Measurements from ENCODE around the gene YIPF6. TPM values are rescaled to one million over a fixed set of nuclear protein-coding genes. Genes with fewer than 3 reads are reported as not detected.
"Not testable (repeated sequence)": the region's sequence is repeated elsewhere in the genome, so short reads cannot be mapped to it uniquely, and the experiment has no call there.

Gene YIPF6
- 10.4 and 16.3 TPM in 2 replicates for total RNA-seq (2014; rRNA removed; shearing (Covaris generic); ENCODE audit: low replicate concordance)

- H3K9me3 ChIP-seq: no peaks in the 10 kb centered on the region
- no peaks in the 10 kb centered on the region for H3K27me3 ChIP-seq
- DNase-seq: peak; percentile 78
- H3K36me3 ChIP-seq: no peaks in the 10 kb centered on the region
- peak within 1 kb of the TSS; percentile 85 for H3K4me3 ChIP-seq
Observed at GRCh38 chrX:68498508-68499379, at the start of gene YIPF6. Gene YIPF6, plus strand, starts transcription at chrX:68499051. Its CDS starts 16 bp downstream, at chrX:68499067.

GRCh38 chrX:68451720-68452119 lies 47.1 kb upstream of the YIPF6 start:
- DNase-seq: no peak
- Histone ChIP-seq H3K4me3 (no peak overlapping the region), H3K9me3 (no peaks in the 10 kb centered on the region), H3K36me3 (no peaks in the 10 kb centered on the region), H3K27me3 (no peaks in the 10 kb centered on the region)

- Histone ChIP-seq H3K9me3 (no peaks in the 10 kb centered on the region), H3K36me3 (no peaks in the 10 kb centered on the region), H3K27me3 (no peaks in the 10 kb centered on the region), H3K4me3 (no peak overlapping the region)
- no peak for DNase-seq
Observed at GRCh38 chrX:68454476-68455150, 44.2 kb upstream of the YIPF6 start.

GRCh38 chrX:68455151-68455510 lies 43.7 kb upstream of the YIPF6 start:
- no peaks in the 10 kb centered on the region for H3K9me3 ChIP-seq
- no peak overlapping the region for H3K4me3 ChIP-seq

GRCh38 chrX:68461093-68461492 lies 37.8 kb upstream of the YIPF6 start:
- no peak overlapping the region for H3K4me3 ChIP-seq

More at GRCh38 chrX:68455151-68455510, 43.7 kb upstream of the YIPF6 start:
- no peak for DNase-seq
- H3K36me3 ChIP-seq: no peaks in the 10 kb centered on the region
- no peaks in the 10 kb centered on the region for H3K27me3 ChIP-seq

GRCh38 chrX:68461576-68461975 lies 37.3 kb upstream of the YIPF6 start:
- H3K36me3 ChIP-seq: no peaks in the 10 kb centered on the region
- H3K9me3 ChIP-seq: no peaks in the 10 kb centered on the region
- H3K4me3 ChIP-seq: no peak overlapping the region
- DNase-seq: no peak
- H3K27me3 ChIP-seq: no peaks in the 10 kb centered on the region

More at GRCh38 chrX:68461093-68461492, 37.8 kb upstream of the YIPF6 start:
- Histone ChIP-seq H3K9me3 (no peaks in the 10 kb centered on the region), H3K27me3 (no peaks in the 10 kb centered on the region), H3K36me3 (no peaks in the 10 kb centered on the region)
- DNase-seq: no peak

GRCh38 chrX:68462197-68462596 lies 36.7 kb upstream of the YIPF6 start:
- H3K27me3 ChIP-seq: no peaks in the 10 kb centered on the region

GRCh38 chrX:68462653-68463052 lies 36.2 kb upstream of the YIPF6 start:
- H3K4me3 ChIP-seq: no peak overlapping the region
- no peaks in the 10 kb centered on the region for H3K27me3 ChIP-seq
- no peaks in the 10 kb centered on the region for H3K9me3 ChIP-seq
- DNase-seq: no peak
- no peaks in the 10 kb centered on the region for H3K36me3 ChIP-seq

More at GRCh38 chrX:68462197-68462596, 36.7 kb upstream of the YIPF6 start:
- no peaks in the 10 kb centered on the region for H3K9me3 ChIP-seq
- no peak for DNase-seq
- no peaks in the 10 kb centered on the region for H3K36me3 ChIP-seq
- no peak overlapping the region for H3K4me3 ChIP-seq

GRCh38 chrX:68463880-68464279 lies 35.0 kb upstream of the YIPF6 start:
- H3K27me3 ChIP-seq: no peaks in the 10 kb centered on the region
- H3K4me3 ChIP-seq: no peak overlapping the region
- no peaks in the 10 kb centered on the region for H3K36me3 ChIP-seq
- no peak for DNase-seq
- H3K9me3 ChIP-seq: no peaks in the 10 kb centered on the region

- no peaks in the 10 kb centered on the region for H3K9me3 ChIP-seq
- no peaks in the 10 kb centered on the region for H3K27me3 ChIP-seq
- no peak overlapping the region for H3K4me3 ChIP-seq
- no peak for DNase-seq
- H3K36me3 ChIP-seq: no peaks in the 10 kb centered on the region
Observed at GRCh38 chrX:68464796-68465195, 34.1 kb upstream of the YIPF6 start.

- DNase-seq: no peak
- H3K27me3 ChIP-seq: no peaks in the 10 kb centered on the region
- no peaks in the 10 kb centered on the region for H3K36me3 ChIP-seq
- H3K4me3 ChIP-seq: no peak overlapping the region
- no peaks in the 10 kb centered on the region for H3K9me3 ChIP-seq
Observed at GRCh38 chrX:68480969-68481368, 17.9 kb upstream of the YIPF6 start.

GRCh38 chrX:68486198-68486597 lies 12.7 kb upstream of the YIPF6 start:
- DNase-seq, H3K36me3 ChIP-seq, H3K9me3 ChIP-seq, H3K27me3 ChIP-seq, H3K4me3 ChIP-seq: not testable (repeated sequence)

GRCh38 chrX:68487254-68487653 lies 11.6 kb upstream of the YIPF6 start:
- Histone ChIP-seq H3K9me3 (no peaks in the 10 kb centered on the region), H3K36me3 (no peaks in the 10 kb centered on the region), H3K4me3 (no peak overlapping the region), H3K27me3 (no peaks in the 10 kb centered on the region)
- DNase-seq: no peak

- no peak overlapping the region for H3K4me3 ChIP-seq
- H3K9me3 ChIP-seq: no peaks in the 10 kb centered on the region
- H3K27me3 ChIP-seq: no peaks in the 10 kb centered on the region
- no peaks in the 10 kb centered on the region for H3K36me3 ChIP-seq
- no peak for DNase-seq
Observed at GRCh38 chrX:68487924-68488323, 10.9 kb upstream of the YIPF6 start.

- Histone ChIP-seq H3K36me3 (no peaks in the 10 kb centered on the region), H3K27me3 (no peaks in the 10 kb centered on the region), H3K9me3 (no peaks in the 10 kb centered on the region), H3K4me3 (no peak overlapping the region)
- no peak for DNase-seq
Observed at GRCh38 chrX:68488657-68489056, 10.2 kb upstream of the YIPF6 start.

GRCh38 chrX:68490644-68491043 lies 8.2 kb upstream of the YIPF6 start:
- Histone ChIP-seq H3K36me3 (no peaks in the 10 kb centered on the region), H3K4me3 (no peak overlapping the region), H3K27me3 (no peaks in the 10 kb centered on the region), H3K9me3 (no peaks in the 10 kb centered on the region)
- no peak for DNase-seq

GRCh38 chrX:68492583-68492982 lies 6.3 kb upstream of the YIPF6 start:
- DNase-seq: no peak
- H3K36me3 ChIP-seq: no peaks in the 10 kb centered on the region
- no peaks in the 10 kb centered on the region for H3K27me3 ChIP-seq
- no peak overlapping the region for H3K4me3 ChIP-seq
- no peaks in the 10 kb centered on the region for H3K9me3 ChIP-seq

GRCh38 chrX:68493776-68494175 lies 5.1 kb upstream of the YIPF6 start:
- H3K27me3 ChIP-seq, H3K4me3 ChIP-seq, H3K9me3 ChIP-seq, H3K36me3 ChIP-seq, DNase-seq: not testable (repeated sequence)
